NOMO-1 treated with DMSO at 0.1 percent for 48 hours (cell line): ENCODE results near the gene DHCR7.

ENCODE experiments used
- DNase-seq: peaks from one replicate; lab custom pipeline; 2025; ENCODE audit not compliant: unreplicated experiment; lab: John Stamatoyannopoulos, UW

Gene DHCR7

DNA sequence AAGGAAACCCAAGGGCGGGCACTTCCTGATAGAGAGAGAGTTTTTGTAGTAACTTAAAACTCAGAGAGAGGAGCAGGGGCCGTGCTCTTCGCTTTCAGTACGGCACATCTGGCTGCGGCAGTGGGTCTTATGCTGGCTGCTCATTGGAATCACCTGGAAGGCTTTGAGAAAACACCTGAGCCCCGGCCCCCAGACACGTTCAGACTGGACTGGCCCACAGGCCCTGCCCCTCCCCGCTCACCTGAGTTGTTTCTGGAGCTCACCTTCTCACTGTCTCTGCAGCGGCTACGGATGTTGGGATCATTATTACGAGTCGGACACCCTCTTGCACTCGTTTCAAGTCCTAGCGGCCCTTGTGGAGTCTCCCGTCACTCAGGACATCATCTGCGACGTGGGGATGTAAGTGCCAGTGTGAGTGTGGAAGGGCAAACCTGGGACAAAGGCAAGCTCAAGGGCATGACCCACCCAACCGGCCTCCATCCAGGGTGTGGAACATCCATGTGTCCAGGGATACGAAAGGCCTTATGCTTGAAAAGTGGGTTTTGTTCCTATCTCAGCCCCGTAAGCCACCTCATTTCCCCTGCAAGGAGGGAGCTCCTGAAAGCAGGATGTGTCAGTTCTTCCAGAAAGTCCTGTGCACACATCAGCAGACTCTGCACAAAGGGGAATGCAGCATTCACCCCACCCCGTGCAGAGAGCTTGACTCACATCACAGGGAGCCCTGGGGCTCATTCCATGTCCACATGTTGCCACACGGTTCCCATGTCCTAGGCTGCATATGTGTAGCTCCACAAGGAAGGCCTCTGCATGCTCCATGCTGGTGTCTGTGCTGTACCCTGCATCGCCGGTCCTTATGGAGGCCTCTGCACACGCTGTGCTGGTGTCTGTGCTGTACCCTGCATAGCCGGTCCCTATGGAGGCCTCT lies 10.2 kb upstream of the DHCR7 start:
- DNase-seq, result no peak

DNA sequence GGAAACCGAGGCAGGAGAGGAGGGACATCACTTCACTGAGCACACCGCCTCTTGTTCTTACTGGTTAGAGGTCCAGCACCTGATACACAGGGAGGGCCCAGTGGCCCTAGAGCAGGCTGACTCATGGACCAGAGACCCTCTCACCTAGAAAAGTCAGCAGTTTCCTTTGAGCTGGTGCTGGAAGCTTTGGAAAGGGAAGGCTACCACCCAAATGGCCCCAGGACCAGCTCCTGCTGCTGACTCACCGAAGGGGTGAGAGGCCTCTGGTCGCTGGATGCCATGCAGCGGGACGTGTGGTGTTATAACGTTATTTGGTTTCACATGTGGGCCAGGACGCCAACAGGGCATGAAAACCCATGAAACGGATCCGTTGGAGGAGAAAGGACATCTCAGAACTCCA lies 8.6 kb upstream of the DHCR7 start:
- DNase-seq, result no peak

DNA sequence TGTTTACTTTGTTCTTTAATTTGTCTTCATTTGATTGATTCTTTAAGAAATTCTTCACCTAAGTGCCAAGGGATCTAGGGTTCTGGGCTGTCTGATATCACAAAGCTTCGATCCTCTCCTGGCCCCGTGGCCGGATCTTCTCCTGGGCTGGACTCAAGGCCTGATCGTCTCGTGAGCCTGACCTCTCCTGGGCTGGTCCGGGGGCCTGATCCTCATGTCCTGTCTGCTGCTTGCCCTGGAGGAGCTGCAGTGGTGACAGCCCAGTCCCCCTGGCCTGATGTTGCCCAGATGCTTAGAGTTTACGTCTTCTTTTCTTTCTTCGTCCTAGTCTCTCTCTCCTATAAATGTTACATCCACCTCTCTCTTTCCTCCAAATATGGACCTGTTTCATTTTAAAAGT lies 8.1 kb upstream of the DHCR7 start:
- no peak for DNase-seq

GRCh38 chr11:71454470-71455113 lies 6.4 kb upstream of the DHCR7 start:
- DNase-seq, result no peak

- DNase-seq, result no peak
Observed at GRCh38 chr11:71453918-71454304, 5.7 kb upstream of the DHCR7 start.

DNA sequence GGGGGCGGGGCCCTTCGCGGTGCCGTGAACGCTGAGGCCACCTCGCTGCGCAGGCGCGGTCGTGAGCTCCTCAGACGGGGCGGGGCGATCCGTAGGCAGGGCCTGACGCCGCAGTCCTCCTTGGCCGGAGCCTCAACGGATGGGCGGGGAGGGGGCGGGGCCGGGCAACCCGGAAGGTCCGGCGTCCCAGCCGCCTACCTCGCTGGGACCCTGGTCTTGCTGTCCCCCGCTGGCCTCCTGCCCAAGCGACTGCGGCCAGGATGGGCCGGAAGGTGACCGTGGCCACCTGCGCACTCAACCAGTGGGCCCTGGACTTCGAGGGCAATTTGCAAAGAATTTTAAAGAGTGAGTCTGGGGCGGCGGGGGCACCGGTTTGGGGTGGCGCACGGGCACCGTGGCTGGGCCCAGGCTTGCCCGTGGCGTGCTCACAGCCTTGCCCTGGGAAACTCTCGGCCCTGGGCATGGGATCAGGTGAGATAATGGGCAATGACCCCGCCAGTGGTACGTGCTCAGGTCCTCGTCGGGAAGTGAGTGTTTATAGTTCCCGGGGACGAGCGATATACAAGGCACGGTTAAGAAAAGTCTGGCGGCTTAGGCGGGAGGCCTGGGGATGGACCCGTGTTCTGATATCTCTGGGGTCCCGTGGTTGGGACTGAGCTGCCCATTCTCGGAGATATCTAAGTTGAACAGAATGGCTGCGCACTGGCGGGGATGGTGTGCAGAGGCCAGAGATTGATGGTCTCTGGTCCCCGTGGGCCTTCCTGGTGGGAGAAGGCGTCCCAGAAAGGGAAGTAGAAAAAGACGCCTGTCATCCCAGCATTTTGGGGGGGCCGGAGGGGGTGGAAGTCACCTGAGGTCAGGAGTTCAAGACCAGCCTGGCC lies 5.1 kb upstream of the DHCR7 start, which contains the start of gene NADSYN1:
NADSYN1 (plus strand) TSS at position 167 of the 881 bp plus-strand sequence; CDS start at position 261, 94 bp downstream.
- peak; percentile 89 for DNase-seq

- peak; percentile 72 for DNase-seq
Observed at GRCh38 chr11:71452199-71453036, 4.2 kb upstream of the DHCR7 start.

DNA sequence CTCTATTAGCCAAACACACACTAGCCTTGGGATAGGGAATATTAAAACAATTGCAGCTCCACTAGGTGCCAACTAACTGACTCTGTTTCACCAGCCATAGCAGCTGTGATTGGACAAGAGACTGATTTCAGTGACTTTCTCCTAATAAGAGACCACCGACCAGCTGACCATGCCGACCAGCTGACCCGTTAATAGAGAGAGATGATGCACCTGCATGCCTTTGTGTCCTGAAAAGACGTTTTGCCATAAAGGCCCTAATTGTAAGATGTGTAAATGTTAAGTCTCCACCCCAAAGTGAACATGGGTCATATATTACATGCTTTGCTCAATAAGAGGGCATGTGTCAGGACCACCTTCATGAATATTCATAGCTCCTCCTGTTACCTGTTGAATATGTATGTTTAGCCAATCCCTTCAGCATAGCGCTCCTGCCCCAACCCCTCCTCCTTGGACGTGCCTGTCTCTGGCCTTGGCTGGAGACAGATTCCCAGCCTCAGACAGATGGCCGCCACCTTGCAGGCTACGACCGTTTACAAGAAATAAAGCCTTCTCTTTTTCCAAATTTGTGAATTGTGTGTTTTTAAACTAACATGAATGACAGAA lies 3.5 kb upstream of the DHCR7 start:
- DNase-seq, result peak; percentile 30

GRCh38 chr11:71450939-71451338 lies 2.7 kb upstream of the DHCR7 start:
- no peak for DNase-seq

DNA sequence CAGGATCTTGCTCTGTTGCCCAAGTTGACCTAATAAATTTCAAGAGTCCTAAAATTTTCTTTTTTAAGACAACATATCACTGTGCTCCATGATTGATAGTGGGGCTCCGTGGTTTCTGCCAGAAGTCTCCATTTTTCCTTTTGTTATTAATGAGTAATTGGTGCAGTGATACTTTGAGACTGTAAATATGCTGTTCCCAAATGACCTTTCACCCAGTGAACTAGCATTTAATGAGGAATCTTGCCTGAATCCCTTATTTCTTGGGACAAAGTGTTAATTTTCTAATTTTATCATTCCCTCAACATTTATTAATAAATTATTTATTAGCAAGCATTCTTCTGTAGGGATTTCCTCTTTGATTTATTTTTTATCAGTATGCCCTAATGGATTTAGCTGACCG lies 2.3 kb upstream of the DHCR7 start:
- DNase-seq, result no peak

DNA sequence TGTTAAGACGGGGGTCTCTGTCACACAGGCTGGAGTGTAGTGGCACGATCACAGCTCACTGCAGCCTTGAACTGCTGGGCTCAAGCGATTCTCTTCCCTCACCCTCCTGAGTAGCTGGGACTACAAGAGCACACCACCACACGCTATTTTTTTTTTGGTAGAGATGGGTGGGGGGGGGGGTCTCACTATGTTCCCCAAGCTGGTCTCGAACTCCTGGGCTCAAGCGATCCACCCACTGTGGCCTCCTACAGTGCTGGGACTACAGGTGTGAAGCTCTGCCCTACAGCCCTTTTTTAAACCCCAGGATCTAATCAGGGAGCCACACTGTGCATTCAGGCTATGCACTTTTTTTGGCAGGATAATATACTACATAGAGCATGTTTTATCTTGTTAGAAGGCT lies 1.4 kb upstream of the DHCR7 start:
- DNase-seq, result no peak

- DNase-seq, result peak; percentile 7
Observed at GRCh38 chr11:71447791-71448256, 369 bp downstream of the DHCR7 start.

DNA sequence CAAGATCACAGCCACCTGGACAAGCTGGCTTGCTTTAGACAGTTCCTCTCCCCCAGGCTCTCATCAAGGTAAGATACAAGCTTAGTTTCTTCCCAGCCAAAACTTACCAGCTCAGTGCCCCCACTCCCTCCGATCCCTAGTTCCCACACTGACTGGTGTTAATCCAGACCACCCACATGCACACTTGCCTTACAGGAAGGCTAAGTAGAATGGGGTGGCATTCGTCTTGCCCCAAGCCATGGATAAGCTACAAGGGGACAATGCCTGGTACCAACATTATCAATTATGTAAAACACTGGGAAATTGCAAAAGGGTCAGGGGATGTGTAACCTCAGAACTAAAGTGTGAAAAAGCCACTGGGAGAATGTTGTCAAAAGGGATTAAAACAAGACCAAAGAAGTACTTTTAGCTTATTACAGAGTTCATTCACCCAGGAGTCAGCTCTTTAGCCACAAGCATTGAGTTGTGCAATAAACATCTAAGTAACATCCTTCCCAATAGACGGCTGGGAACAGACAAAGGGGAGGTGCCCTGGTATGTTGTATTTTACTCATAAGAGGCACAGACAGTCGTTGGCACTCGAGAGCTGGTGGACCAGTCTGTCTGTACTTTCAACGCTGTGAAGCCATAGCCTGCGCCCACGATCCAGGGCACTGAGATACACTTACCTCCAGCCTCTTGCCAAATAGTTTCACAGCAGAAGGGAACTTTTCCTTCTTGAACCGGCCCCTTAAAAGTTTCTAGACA lies 1.1 kb downstream of the DHCR7 start:
- peak; percentile 78 for DNase-seq

- DNase-seq, result no peak
Observed at GRCh38 chr11:71446150-71446549, 2.0 kb downstream of the DHCR7 start.

GRCh38 chr11:71444811-71445210 lies 3.4 kb downstream of the DHCR7 start:
- DNase-seq, result no peak

- DNase-seq, result no peak
Observed at GRCh38 chr11:71443736-71444445, 4.3 kb downstream of the DHCR7 start.

- DNase-seq, result no peak
Observed at GRCh38 chr11:71442880-71443279, 5.3 kb downstream of the DHCR7 start.

DNA sequence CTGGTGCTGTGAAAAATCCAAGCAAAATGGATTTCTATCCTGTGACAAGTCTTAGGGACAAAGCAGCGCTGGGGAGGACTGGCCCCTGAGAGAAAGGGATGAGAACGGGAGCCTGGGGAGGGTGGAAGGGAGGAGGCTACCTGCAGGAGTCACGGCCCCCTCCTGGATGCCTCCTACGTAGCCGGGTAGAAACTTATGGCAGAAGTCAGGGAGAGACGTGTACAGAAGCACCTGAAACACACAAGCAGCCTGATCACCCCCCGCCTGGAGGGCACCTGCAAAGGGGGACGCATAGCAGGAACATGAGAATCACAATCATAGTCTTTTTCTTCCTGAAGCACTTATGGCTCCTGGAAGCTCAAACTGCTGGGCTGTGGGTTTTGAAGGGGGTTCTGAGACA lies 6.1 kb downstream of the DHCR7 start:
- DNase-seq, result no peak

- DNase-seq, result no peak
Observed at GRCh38 chr11:71441251-71441650, 6.9 kb downstream of the DHCR7 start.
